Memory B cell (primary cell): ENCODE measurements around the gene GAPDH.
A peak's percentile ranks its signal among the peaks of the same experiment; 100 is the strongest.
"Not testable (repeated sequence)": the region's sequence is repeated elsewhere in the genome, so short reads cannot be mapped to it uniquely, and the experiment has no call there.

Experiments used
- ATAC-seq: fragments of 150-1000 bp; cut with Tn5 transposase; 2 replicates; pipeline ENCODE4 v1.10.0; 2021; ENCODE audit warnings: low read depth, mild to moderate bottlenecking, moderate library complexity
- DNase-seq, 2 donors: peaks; one replicate each; pipeline ENCODE4 v3.0.0; 2022; ENCODE audit warnings: low spot score in 2 of 2
- H3K27ac Mint-ChIP-seq: one replicate; pipeline ENCODE4 v1.8.0; 2022; ENCODE audit warnings: mild to moderate bottlenecking, moderate library complexity, mixed read lengths
- H3K27me3 Mint-ChIP-seq: one replicate; pipeline ENCODE4 v1.8.0; 2022; ENCODE audit warnings: mixed read lengths
- H3K36me3 Mint-ChIP-seq: one replicate; pipeline ENCODE4 v1.8.0; 2022; ENCODE audit warnings: mild to moderate bottlenecking, mixed read lengths
- H3K4me1 Mint-ChIP-seq: one replicate; pipeline ENCODE4 v1.8.0; 2022; ENCODE audit warnings: mixed read lengths
- H3K4me3 Mint-ChIP-seq: one replicate; pipeline ENCODE4 v1.8.0; 2022; ENCODE audit warnings: mild to moderate bottlenecking, moderate library complexity, mixed read lengths
- H3K9me3 Mint-ChIP-seq: one replicate; pipeline ENCODE4 v1.8.0; 2022; ENCODE audit warnings: mixed read lengths

The GAPDH gene

GRCh38 chr12:6534945-6535696 is 804 bp downstream of the GAPDH start:
- DNase-seq (no peak), ATAC-seq (peak; percentile 11)
- Mint-ChIP-seq H3K4me1 (peaks cover 34% of the 10 kb centered on the region), H3K36me3 (peaks cover 15% of the 10 kb centered on the region), H3K4me3 (peak overlapping the region; percentile 92), H3K9me3 (no peaks in the 10 kb centered on the region), H3K27ac (peak overlapping the region; percentile 89), H3K27me3 (no peaks in the 10 kb centered on the region)

- H3K9me3 Mint-ChIP-seq: no peaks in the 10 kb centered on the region
- no peak for DNase-seq
- peak overlapping the region; percentile 92 for H3K4me3 Mint-ChIP-seq
- H3K36me3 Mint-ChIP-seq: peaks cover 10% of the 10 kb centered on the region
- ATAC-seq: no peak
- no peaks in the 10 kb centered on the region for H3K27me3 Mint-ChIP-seq
- peak overlapping the region; percentile 89 for H3K27ac Mint-ChIP-seq
- H3K4me1 Mint-ChIP-seq: peaks cover 39% of the 10 kb centered on the region
Observed at GRCh38 chr12:6535697-6535946, 1.3 kb downstream of the GAPDH start.

GRCh38 chr12:6535960-6536847 is 1.9 kb downstream of the GAPDH start:
- no peak for ATAC-seq
- peaks cover 39% of the 10 kb centered on the region for H3K4me1 Mint-ChIP-seq
- no peaks in the 10 kb centered on the region for H3K27me3 Mint-ChIP-seq
- peak overlapping the region; percentile 92 for H3K4me3 Mint-ChIP-seq
- peak overlapping the region; percentile 89 for H3K27ac Mint-ChIP-seq
- peaks cover 8% of the 10 kb centered on the region for H3K36me3 Mint-ChIP-seq
- no peaks in the 10 kb centered on the region for H3K9me3 Mint-ChIP-seq
- no peak for DNase-seq

GRCh38 chr12:6536894-6537579 is 2.7 kb downstream of the GAPDH start:
- peak in 1 of 2 donors; percentile 30 for DNase-seq
- no peaks in the 10 kb centered on the region for H3K27me3 Mint-ChIP-seq
- peaks cover 8% of the 10 kb centered on the region for H3K36me3 Mint-ChIP-seq
- peak overlapping the region; percentile 89 for H3K27ac Mint-ChIP-seq
- no peak overlapping the region for H3K4me3 Mint-ChIP-seq
- no peak for ATAC-seq
- H3K4me1 Mint-ChIP-seq: peaks cover 39% of the 10 kb centered on the region
- no peaks in the 10 kb centered on the region for H3K9me3 Mint-ChIP-seq

- ATAC-seq (peak; percentile 16), DNase-seq (peak; percentile 82 to 84)
- peak overlapping the region; percentile 87 for H3K27ac Mint-ChIP-seq
- H3K36me3 Mint-ChIP-seq, H3K27me3 Mint-ChIP-seq, H3K9me3 Mint-ChIP-seq: not testable (repeated sequence)
- peak overlapping the region; percentile 32 for H3K4me3 Mint-ChIP-seq
- H3K4me1 Mint-ChIP-seq: peaks cover 31% of the 10 kb centered on the region
Observed at GRCh38 chr12:6537580-6538419, 3.5 kb downstream of the GAPDH start.

GRCh38 chr12:6538420-6539313 is 4.3 kb downstream of the GAPDH start:
- Mint-ChIP-seq H3K36me3 (peaks cover 9% of the 10 kb centered on the region), H3K4me3 (no peak overlapping the region), H3K4me1 (peaks cover 26% of the 10 kb centered on the region), H3K27ac (peak overlapping the region; percentile 87), H3K27me3 (no peaks in the 10 kb centered on the region), H3K9me3 (no peaks in the 10 kb centered on the region)
- no peak for ATAC-seq
- DNase-seq: no peak

- Mint-ChIP-seq H3K4me1 (peaks cover 23% of the 10 kb centered on the region), H3K9me3 (no peaks in the 10 kb centered on the region), H3K4me3 (no peak overlapping the region), H3K36me3 (peaks cover 9% of the 10 kb centered on the region), H3K27ac (peak overlapping the region; percentile 87), H3K27me3 (no peaks in the 10 kb centered on the region)
- no peak for DNase-seq
- ATAC-seq: no peak
Observed at GRCh38 chr12:6539314-6539682, 5.0 kb downstream of the GAPDH start.

- no peak for DNase-seq
- H3K36me3 Mint-ChIP-seq: peaks cover 13% of the 10 kb centered on the region
- ATAC-seq: no peak
- H3K4me1 Mint-ChIP-seq: peaks cover 23% of the 10 kb centered on the region
- H3K27me3 Mint-ChIP-seq: no peaks in the 10 kb centered on the region
- H3K9me3 Mint-ChIP-seq: no peaks in the 10 kb centered on the region
- peak overlapping the region; percentile 75 for H3K27ac Mint-ChIP-seq
- peak overlapping the region; percentile 82 for H3K4me3 Mint-ChIP-seq
Observed at GRCh38 chr12:6539707-6540134, 5.4 kb downstream of the GAPDH start.

GRCh38 chr12:6540181-6540877 is 6.0 kb downstream of the GAPDH start:
- DNase-seq: peak in 1 of 2 donors; percentile 33
- Mint-ChIP-seq H3K4me3 (peak overlapping the region; percentile 82), H3K36me3 (peaks cover 13% of the 10 kb centered on the region), H3K27ac (peak overlapping the region; percentile 75), H3K4me1 (peaks cover 22% of the 10 kb centered on the region), H3K9me3 (no peaks in the 10 kb centered on the region), H3K27me3 (no peaks in the 10 kb centered on the region)
- ATAC-seq: peak; percentile 55

- ATAC-seq (no peak), DNase-seq (no peak)
- Mint-ChIP-seq H3K27ac (no peak overlapping the region), H3K4me3 (no peak overlapping the region), H3K4me1 (peaks cover 15% of the 10 kb centered on the region), H3K9me3 (no peaks in the 10 kb centered on the region), H3K36me3 (peaks cover 17% of the 10 kb centered on the region), H3K27me3 (no peaks in the 10 kb centered on the region)
Observed at GRCh38 chr12:6541371-6542165, 7.3 kb downstream of the GAPDH start.

- Mint-ChIP-seq H3K36me3 (peaks cover 16% of the 10 kb centered on the region), H3K4me3 (no peak overlapping the region), H3K27me3 (no peaks in the 10 kb centered on the region), H3K4me1 (peaks cover 15% of the 10 kb centered on the region), H3K27ac (no peak overlapping the region), H3K9me3 (no peaks in the 10 kb centered on the region)
- DNase-seq (no peak), ATAC-seq (no peak)
Observed at GRCh38 chr12:6542209-6543009, 8.1 kb downstream of the GAPDH start.
